Brain pericyte (primary cell): ENCODE results near the gene AZI2.

ENCODE experiments used
- DNase-seq: peaks from one replicate; pipeline ENCODE4 v3.0.0-alpha.2; 2012; ENCODE audit warnings: low read depth, low spot score

Gene AZI2

DNA sequence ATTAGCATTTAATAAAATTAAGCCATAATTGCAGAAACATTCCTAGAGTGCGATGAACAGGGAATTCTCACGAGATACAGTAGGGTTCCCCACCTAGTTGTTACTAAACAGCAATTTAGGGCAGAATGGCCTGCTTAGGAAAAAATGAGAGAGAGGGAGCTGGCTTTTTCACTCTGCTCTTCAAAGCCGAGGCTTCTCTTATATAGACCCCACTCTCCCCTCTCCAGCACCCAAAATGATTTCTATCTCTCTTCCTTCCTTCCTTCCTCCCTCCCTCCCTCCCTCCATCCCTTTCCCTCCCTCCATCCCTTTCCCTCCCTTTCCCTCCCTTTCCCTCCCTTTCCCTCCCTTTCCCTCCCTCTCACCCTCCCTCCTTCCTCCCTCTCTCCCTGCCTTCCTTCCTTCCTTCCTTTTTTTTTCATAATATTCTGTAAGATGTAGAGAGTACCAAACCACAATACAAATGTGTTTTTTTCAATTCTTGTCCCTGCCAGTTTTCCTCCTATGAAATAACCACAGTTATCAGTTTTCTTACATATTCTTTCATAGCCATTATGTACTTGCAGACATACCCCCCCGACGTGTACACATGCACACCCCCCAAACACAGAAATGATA is 48.2 kb downstream of the AZI2 start:
- no peak for DNase-seq

GRCh38 chr3:28299705-28300104 is 48.9 kb downstream of the AZI2 start:
- DNase-seq, result no peak

DNA sequence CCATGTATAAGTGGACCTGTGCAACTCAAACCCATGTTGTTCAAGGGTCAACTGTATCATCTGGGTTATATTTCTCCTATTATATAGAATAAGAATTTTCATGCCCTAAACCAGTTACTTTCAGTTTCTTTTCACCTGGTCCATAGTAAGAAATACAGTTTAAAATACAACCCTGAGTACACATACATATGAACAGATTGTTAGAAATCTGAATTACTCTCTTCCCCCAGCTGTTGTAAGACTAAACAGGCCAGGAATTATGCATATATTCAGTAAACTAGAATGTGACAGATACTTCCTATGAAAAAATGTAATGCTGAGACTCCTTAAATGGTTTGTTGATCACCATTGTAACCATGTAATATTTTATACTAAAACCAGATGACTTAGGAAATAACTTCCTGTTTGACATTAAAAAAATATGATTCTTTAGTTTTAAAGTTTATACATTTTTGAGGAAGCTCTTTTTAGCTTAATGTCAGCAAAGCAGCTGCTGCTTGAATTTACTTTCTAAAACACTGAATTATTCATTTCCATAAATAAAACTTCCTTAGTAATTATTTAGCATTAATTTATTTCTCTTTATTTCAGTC is 52.6 kb downstream of the AZI2 start:
- DNase-seq, result no peak

DNA sequence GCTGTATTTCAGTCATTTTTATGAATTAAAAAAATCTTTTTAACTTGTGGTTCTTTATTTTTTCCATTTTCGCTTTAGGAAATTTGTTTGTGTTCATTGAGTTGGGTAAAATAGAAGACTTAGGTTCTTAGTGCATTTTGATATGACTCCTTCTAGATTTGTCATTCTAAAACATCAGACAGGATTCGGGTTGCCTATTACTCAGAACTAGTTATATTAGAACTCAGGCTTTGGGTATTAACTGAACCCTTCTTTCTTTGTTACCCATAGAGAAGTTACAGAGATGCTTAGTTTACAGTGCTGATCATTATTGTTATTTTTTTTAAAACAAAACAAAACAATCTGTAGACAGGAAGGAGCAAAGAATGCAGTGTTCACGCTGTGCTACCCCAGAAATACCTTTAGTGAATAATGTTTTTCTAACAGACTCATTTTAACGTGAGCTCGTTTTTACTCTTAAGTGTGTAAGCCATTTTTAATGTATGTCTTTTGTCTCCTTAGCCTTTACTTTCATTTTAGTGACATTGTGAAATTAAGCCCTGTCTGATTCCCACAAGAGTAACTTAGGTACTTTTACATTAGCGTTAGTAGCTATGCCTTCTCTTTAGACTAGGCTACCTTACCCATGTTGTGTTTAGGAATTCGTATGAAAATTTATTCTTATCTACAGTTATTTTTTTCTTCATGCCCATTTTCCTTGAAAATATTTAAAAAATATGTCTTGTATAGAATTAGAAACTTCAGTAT is 53.8 kb downstream of the AZI2 start:
- no peak for DNase-seq

DNA sequence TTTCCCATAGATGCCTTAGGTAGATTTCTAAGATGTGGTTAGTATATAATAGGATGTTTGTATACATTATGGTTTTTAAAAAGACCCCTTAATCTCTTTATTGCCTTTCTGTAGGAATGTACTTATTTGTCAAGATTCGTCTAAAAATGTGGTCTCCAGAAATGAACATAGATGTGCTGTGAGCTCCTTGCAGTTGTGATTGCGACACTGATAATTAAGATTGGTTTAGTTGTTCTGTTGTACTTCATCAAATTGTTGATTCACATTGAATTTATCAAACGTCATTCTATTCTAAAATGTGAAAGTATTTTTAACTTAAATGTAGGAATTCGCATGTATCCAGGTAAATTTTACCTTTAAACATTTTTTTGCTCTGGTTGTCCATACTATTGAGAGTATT is 56.0 kb downstream of the AZI2 start:
- no peak for DNase-seq

DNA sequence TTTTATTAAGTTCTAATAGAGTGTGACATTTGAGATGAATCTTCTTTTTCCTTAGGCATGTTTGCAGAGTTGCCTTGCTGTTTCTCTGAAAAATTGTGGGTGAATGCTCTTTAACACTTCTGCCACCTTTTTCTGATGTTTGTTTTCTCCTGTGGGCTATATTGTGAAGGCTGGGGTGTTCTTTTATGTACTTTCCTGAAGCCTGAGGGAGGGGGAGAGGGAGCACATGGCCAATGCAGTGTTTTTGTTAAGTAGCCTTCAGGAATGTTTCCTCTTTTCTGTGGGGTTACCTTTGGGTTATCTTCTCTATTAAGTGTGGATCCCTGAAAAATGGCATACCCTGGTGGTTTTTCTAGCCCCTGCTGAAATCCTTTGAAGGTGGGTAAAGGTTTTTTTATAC is 57.0 kb downstream of the AZI2 start:
- DNase-seq, result no peak

DNA sequence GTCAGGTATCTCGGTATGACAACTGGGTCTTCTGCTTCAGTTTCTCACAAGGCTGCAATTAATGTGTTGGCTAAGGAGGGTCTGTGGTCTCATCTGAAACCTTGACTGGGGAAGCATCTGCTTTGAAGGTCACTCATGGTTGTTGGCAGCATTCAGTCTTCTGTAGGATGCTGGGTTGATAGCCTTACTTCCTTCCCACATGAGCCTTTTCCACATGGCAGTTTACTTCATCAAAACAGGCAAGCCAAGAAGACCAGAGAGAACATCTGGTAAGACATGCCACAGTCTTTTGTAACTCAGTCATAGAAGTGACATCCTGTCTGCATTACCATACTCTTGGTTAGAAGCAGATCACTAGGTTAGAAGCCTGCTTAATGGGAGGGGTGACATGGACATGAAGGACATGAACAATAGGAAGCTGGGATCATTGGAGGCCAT is 57.7 kb downstream of the AZI2 start:
- no peak for DNase-seq

DNA sequence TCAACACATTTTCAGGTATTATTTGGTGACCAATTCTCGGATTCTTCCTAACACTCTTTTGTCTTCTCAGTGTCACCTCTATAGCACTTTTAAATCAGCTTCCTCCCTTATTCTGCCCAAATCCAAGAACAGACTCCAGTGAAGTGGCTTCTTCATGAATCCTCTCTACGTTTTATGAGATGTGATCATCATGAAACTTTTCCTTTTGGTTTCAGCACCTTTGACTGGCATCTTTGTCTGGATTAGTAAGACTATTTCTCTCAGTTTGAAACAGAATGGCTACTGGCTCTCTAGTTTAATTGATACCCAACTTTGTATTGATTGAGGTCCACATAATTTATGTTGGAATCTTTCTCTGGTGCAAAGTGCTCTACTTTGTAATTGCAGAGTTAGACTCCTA is 61.6 kb downstream of the AZI2 start:
- no peak for DNase-seq

- DNase-seq, result no peak
Observed at GRCh38 chr3:28286595-28286994, 62.0 kb downstream of the AZI2 start.

DNA sequence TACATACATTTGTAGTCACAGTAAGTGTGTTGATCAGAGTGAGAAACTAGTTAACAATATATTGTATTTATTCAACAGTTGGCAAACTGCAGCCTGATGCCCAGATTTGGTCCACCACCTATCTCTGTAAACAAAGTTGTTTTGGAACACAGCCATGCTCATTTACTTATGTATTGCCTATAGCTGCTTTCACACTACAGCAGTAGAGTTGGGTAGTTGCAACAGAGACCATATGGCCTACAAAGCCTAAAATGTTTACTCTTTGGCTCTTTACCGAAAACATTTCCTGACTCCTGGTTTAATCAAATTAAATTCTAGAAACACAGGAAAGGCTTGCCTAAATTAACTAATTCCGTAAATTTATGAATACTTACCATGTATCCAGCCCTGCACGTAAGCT is 67.8 kb downstream of the AZI2 start:
- DNase-seq, result no peak

- no peak for DNase-seq
Observed at GRCh38 chr3:28279770-28280169, 68.9 kb downstream of the AZI2 start.

- no peak for DNase-seq
Observed at GRCh38 chr3:28278918-28279317, 69.7 kb downstream of the AZI2 start.

DNA sequence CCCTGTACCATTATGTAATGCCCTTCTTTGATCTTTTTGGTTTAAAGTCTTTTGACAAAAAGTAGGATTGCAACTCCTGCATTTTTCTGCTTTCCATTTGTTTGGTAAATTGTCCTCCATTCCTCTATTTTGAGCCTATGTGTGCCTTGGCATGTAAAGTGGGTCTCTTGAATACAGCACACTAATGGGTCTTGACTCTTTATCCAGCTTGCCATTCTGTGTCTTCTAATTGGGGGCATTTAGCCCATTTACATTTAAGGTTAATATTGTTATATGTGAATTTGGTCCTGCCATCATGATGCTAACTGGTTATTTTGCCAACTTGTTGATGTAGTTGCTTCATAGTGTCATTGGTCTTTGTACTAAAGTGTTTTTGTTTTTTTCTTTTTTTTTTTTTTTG is 74.8 kb downstream of the AZI2 start:
- DNase-seq, result no peak
